ENCODE data around the gene IGSF5.

- TF ChIP-seq CTCF (conservative IDR thresholded peaks at IDR 0.05; ENCODE audit: low read depth, low read length) (no peak), EZH2 (IDR thresholded peaks at IDR 0.05; ENCODE audit: borderline replicate concordance, low read depth, low read length, poor library complexity, severe bottlenecking) (no peak)
Observed at GRCh38 chr21:39840373-39841097, 95.6 kb downstream of the IGSF5 start.
